HG03025 (cell line): ENCODE measurements around the gene SLC45A1.

Experiments
- ATAC-seq: cut with Tn5 transposase; IDR thresholded peaks from one replicate; pipeline ENCODE4 v1.9.1; 2021; ENCODE audit warnings: mild to moderate bottlenecking, moderate library complexity; ENCODE audit not compliant: unreplicated experiment, low FRiP score

The SLC45A1 gene

DNA sequence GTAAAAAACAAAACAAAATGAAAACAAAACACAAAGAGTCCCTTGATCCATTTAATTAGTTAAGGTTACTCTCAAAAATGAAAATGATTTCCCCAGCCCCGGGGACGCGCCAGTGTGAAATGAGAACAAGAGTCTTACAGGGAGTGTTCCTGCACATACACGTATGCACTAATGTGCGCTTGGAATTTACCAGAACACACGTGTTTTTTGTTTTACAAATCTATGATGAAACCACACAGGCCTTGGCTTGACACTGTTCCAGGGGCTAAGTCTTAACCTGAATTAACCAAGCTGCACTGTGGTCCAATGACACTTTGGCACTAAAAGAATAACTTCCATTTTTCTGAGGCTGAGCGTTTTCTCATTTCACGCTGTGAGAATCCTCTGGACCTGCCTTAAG is 63.7 kb downstream of the SLC45A1 start:
- ATAC-seq: no peak

DNA sequence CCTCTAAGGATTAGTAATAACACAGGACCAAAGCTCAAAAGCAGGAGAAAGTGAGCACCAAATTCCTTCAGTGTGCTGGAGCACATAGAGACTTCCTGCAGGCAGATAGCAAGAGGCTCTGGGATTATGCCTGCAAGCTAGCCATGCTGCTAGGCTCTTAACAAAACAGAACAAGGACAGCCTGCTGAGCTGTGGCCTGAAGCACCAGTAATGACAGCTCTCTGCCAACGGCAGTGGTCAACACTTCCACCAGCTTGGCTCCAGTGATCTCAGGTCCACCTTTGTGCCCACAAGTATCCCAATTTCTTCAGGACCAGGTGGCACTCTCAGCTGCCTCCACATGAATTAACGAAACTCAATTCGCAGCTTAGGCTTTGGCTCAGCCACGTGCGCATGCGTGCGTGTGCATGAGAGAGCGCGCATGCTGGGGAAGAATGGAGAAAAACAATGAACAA is 64.2 kb downstream of the SLC45A1 start:
- ATAC-seq: no peak

DNA sequence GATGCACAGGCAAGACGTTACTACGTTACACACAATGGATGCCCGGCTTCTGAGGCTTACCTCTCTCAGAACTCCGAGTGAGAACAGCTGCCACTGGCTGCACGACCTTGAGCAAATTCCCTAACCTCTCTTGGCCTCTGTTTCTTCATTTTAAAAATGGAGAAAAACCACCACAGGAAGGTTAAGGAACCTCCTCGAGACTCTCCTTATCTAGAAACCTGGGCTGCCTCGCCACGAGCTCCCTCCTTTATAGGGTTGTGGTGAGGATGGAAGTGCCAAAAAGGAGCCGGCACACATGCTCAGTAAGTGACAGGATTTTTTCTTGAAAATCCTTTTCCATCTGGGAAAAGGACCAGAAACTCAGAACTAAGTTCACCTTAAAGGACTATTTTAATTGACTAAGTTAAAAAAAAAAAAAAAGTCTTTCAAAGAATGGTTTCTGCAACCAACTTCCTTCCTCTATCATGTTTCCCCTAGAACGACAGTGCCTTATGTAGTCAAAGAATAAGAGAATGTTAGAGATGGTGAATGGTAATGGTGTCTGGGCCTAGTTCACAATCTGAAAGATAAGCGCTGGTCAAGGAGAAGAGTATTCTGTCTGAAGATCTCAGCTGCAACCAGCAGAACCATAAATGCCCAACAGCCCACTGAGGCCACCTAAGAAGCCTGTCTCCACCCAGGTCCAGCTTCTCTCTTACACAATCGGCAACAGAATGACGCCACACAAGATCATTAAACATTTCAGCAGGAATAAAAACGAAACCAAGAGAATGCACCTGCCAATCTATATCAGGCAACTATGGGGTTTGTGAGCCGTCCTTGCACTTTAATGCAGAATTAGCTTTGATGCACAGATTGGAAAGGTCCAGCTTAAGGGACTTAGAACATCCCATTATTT is 64.9 kb downstream of the SLC45A1 start:
- no peak for ATAC-seq

DNA sequence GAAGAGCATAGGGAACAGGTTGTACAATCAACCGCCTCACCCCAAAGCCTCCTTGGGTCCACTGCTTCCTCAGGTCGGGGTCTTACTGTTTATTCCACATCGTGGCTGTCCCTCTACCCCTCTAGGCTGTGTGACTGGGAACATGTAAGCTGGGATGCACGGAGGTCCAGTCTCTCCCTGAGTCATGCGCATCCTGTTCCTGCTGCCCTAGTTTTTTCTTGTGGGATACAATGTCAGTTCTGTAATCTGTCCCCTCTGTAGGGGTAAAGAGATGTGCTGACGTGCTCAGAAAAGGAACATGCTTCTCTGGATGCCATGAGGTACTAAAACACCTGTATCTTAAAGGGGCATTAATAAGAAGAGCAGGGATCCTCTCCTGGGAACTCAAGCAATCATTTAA is 66.2 kb downstream of the SLC45A1 start:
- no peak for ATAC-seq

DNA sequence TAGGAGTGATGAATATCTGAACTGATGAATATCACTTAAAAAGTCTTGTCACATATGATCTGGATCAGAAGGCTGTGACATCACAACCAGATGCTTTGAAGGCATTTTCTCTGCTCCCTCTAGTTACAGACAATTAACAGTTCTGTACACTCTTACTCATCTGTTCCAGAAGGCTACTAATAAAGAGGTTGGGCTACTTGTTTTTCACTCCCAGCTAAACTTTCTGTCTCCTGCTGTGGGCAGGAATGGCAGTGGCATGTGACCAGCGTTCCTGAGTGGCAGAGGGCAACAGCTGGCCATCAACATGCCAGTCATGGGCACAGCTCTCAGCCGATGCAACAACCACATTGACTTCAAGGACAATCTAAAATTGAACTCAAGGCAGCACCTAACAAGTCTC is 66.7 kb downstream of the SLC45A1 start:
- no peak for ATAC-seq

DNA sequence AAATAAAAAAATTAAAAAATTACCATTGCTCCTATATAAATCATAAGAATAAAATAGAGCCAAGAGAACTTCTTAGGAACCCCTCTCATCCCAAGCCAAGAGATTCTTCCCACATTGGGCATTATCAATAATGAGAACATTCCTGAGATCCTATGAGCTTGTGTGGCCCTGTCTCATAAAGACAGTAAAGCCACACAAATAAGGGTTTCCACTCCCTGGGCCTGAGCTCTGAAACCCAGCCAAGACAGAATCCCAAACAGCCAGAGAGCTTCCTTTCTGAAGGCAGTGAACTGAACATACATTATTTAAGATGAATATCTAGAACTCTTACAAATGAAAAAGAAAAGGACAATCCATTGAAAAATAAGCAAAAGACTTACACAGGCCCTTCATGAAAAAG is 68.3 kb downstream of the SLC45A1 start:
- no peak for ATAC-seq

DNA sequence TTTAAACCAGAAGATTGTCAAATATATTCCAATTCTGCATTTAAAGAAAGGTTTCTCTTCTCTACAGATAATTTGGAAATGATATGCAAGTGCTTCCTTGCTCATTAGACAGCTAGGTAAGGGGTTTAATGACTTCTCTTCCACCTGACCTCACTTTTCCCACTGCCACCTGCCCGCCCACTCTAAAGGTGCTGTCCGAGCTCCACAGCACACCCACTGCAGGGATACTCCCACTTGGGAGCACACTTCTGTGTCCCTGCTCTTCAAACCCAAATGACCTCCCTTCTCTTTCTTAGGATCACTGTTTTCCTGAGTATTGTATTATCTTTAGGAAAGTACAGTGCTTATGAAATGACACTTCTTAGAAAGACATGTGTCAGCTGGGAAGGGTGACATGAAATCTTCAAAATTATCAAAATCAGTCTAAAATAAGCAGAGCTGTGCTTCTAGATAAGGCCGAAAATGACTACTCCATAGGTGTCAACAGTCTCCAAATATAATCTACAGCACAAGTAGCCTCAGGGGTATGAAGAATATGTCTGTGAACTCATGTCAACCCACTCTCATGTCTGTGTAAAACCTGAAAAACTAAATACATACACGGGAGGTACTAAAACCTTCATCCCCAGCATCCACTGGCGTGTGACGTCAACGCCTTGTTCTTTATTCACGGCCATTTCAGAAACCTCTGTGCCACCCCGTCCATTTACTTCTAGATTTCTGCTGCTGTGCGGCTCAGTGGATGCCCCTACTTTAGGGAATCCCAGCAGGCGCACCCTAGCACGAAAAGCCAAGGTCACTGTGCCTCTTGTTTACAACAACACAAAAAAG is 71.0 kb downstream of the SLC45A1 start:
- ATAC-seq: no peak

DNA sequence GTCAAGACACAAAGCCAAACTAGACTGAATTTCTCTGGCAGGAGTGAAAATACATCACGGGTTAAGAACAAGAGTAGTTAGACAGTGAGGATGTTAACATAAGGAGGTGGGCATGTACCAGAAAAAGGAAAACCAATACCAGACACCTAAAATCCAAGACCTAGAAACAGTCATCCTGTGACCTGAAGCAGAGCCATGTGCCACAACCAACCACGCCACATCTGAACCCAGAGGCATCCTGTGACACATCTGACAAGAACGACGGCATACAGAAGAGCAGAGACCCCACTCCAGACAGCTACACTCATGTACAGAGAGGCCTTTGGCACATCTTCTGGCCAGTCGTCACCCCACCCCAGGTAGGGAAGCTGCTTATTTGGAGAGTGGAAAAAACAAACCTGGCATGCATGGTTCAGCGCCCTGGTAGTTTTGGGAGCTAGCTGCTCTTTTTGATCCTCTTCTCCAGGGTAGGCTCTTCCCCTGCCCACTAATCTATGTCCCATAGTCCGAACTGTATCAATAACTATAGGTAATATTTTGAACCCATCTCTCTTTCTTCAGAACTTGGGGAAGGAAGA is 72.1 kb downstream of the SLC45A1 start:
- no peak for ATAC-seq

DNA sequence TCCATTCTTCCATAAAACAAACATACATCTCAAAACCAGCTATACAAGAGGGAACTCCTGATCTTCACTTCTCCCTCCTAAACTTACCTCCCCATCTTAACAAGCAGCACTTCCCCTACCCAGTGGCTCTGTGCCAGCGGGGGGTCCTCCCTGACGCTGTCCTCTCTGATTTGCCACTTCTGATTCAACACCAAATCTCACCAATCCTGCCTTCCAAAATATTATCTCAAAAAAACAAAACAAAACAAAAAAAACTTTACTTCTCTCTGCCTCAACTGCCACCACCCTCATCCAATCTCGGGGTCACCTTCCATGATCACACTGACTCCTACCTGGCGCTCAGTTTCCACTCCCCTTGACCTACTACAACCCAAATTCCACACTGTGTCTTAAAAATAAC is 72.8 kb downstream of the SLC45A1 start:
- ATAC-seq: no peak

DNA sequence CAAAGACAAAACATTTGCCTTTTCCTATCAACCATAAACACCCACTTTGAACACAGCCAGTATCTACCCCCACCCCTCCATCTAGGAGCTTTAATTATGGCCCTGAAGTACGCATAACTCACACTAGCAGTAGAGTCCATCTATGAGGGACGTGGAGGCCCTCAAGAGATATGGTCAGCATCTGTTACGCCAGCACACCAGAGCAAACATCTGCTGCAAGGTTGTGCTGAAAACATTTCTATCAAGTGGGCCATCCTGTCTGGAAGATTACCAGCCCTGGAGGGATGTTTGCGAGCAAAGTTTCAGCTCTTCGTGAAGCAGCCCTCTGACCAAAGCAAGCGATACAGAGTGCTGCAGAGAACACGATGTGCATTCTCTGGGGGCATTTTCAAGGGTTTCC is 74.6 kb downstream of the SLC45A1 start:
- ATAC-seq: no peak
